Chondrocyte (in vitro differentiated cells): ENCODE results near the gene COL20A1. TPM values are rescaled to one million over a fixed set of nuclear protein-coding genes. Genes with fewer than 3 reads are reported as not detected.

Experiments
- DNase-seq: peaks from one replicate; pipeline ENCODE4 v3.0.0; 2021; ENCODE audit warnings: mixed read lengths, low spot score
- H3K27ac Mint-ChIP-seq: one replicate; pipeline ENCODE4 v1.8.0; 2021; ENCODE audit warnings: mild to moderate bottlenecking, moderate library complexity, mixed read lengths; ENCODE audit not compliant: unreplicated experiment
- H3K27me3 Mint-ChIP-seq: 2 replicates; pipeline ENCODE4 v1.8.0; 2021; ENCODE audit warnings: low read depth, mixed read lengths
- H3K36me3 Mint-ChIP-seq: 2 replicates; pipeline ENCODE4 v1.8.0; 2021; ENCODE audit warnings: low read depth, mixed read lengths
- H3K4me1 Mint-ChIP-seq: 2 replicates; pipeline ENCODE4 v1.8.0; 2021; ENCODE audit warnings: low read depth, mild to moderate bottlenecking, mixed read lengths
- H3K4me3 Mint-ChIP-seq: one replicate; pipeline ENCODE4 v1.8.0; 2021; ENCODE audit warnings: mild to moderate bottlenecking, moderate library complexity, mixed read lengths; ENCODE audit not compliant: unreplicated experiment
- H3K9me3 Mint-ChIP-seq: 2 replicates; pipeline ENCODE4 v1.8.0; 2021; ENCODE audit warnings: low read depth, mixed read lengths
- CTCF ChIP-seq: fragments of 200-600 bp; sonication (generic); IDR thresholded peaks from 2 replicates; pipeline ENCODE4 v1.5.0; 2021; ENCODE audit warnings: antibody characterized with exemption, mild to moderate bottlenecking, moderate library complexity
- total RNA-seq: library from RNA; stranded (reverse); gene quantifications from 3 replicates; pipeline ENCODE4 v1.2.1, GENCODE V29; 2021

COL20A1 gene
- total RNA-seq, 1 donor from 2014 or later = not detected

DNA sequence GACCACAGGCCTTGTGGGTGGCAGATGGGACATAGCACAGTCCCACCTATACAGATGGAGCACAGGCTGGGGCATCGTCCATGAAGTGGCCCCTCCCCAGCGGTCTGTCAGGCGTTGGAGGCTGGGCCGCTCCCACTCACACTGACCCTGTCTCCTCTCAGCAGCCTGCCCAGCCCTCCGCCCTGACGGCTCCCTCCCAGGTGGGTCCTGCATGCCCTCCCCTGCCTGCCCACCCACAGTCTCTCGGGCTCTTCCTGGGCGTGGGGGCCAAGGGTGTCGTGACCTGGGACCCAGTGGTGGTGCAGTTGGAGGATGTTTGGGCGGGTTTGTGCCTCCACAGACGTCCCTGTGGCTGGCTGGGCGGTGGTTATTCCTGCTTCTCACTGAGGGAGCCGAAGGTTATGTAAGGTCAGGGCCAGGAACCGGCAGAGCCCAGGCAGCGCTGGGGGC is 22.3 kb downstream of the COL20A1 start:
- no peak overlapping the region for H3K27ac Mint-ChIP-seq
- H3K9me3 Mint-ChIP-seq = no peaks in the 10 kb centered on the region
- no peaks in the 10 kb centered on the region for H3K36me3 Mint-ChIP-seq
- no peak overlapping the region for H3K4me3 Mint-ChIP-seq
- no peak for TF ChIP-seq CTCF
- H3K27me3 Mint-ChIP-seq = no peaks in the 10 kb centered on the region
- H3K4me1 Mint-ChIP-seq = no peaks in the 10 kb centered on the region
- DNase-seq = peak; percentile 81

DNA sequence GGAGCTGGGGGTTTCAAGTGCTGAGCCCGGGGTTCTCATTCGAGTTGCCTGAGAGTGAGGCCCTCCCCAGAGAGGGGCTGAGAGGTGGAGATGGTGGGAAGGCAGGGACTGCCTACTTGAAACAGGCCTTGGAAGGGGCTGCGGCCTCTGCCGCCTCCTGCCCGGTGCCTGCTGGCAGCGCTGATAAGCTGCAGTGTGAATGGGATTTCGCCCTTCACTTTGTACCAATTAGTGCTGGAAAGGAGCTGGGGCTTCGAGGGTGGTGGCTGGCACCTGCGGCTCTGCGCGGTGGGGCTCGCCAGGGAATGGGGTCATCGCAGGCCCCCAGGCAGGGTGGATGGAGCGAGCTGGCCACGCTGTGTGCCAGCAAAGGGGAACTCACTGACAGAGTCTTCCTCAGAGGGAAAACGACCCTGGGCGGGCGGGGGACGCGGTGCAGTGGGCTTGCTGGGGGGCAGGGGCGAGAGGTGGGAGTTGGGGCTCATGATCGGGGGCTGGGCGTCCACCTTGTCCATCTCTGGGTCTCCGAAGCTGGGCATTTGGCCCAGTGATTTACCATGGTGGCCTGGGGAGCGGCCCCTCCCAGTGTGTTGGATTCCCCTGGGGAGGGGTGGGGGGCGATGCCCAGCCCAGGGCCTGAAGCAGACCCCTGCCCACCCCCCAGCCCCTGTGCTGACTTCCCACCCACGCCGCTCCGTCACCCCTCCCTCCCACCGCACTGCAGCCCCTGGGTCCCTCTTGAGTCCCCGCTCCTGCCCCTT is 22.9 kb downstream of the COL20A1 start:
- H3K27ac Mint-ChIP-seq = no peak overlapping the region
- peak; percentile 59 for DNase-seq
- H3K4me3 Mint-ChIP-seq = no peak overlapping the region
- H3K4me1 Mint-ChIP-seq = no peaks in the 10 kb centered on the region
- H3K9me3 Mint-ChIP-seq = no peaks in the 10 kb centered on the region
- no peak for TF ChIP-seq CTCF
- H3K36me3 Mint-ChIP-seq = no peaks in the 10 kb centered on the region
- no peaks in the 10 kb centered on the region for H3K27me3 Mint-ChIP-seq

DNA sequence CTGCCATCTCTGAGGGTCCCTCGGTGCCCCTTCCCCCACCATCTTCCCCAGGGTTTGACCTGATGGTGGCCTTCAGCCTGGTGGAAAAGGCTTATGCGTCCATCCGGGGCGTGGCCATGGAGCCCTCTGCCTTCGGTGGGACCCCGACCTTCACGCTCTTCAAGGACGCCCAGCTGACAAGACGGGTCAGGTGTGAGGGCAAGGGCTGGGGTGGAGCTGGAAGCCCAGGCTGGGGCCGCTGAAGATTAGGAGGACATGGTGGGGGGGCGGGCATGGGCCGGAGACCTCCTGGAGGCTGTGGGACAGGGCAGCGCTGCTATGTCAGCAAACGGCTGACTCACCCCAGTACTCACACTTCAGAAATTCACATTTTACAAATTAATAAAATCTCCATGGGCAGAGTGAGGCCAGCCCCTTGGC is 23.5 kb downstream of the COL20A1 start:
- Mint-ChIP-seq H3K27ac (no peak overlapping the region), H3K9me3 (no peaks in the 10 kb centered on the region), H3K4me3 (no peak overlapping the region), H3K4me1 (no peaks in the 10 kb centered on the region), H3K27me3 (no peaks in the 10 kb centered on the region), H3K36me3 (no peaks in the 10 kb centered on the region)
- no peak for TF ChIP-seq CTCF
- DNase-seq = peak; percentile 56

DNA sequence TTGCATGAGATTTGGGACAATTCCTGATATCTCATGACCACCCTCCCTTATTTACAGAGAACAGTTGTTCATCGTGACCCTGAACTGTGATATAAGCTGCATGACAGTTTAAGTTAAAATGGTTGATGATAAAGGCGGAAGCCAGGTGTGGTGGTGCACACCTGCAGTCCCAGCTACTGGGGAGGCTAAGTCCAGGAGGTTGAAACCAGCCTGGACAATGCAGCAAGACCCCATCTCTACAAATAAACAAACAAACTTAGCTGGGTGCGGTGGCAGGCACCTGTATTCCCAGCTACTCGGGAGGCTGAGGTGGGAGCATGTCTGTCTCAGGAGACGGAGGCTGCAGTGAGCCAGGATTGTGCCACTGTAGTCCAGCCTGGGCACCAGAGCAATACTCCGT is 24.1 kb downstream of the COL20A1 start:
- H3K36me3 Mint-ChIP-seq = no peaks in the 10 kb centered on the region
- no peaks in the 10 kb centered on the region for H3K9me3 Mint-ChIP-seq
- no peak for TF ChIP-seq CTCF
- no peaks in the 10 kb centered on the region for H3K4me1 Mint-ChIP-seq
- no peak overlapping the region for H3K4me3 Mint-ChIP-seq
- no peak overlapping the region for H3K27ac Mint-ChIP-seq
- DNase-seq = no peak
- no peaks in the 10 kb centered on the region for H3K27me3 Mint-ChIP-seq

DNA sequence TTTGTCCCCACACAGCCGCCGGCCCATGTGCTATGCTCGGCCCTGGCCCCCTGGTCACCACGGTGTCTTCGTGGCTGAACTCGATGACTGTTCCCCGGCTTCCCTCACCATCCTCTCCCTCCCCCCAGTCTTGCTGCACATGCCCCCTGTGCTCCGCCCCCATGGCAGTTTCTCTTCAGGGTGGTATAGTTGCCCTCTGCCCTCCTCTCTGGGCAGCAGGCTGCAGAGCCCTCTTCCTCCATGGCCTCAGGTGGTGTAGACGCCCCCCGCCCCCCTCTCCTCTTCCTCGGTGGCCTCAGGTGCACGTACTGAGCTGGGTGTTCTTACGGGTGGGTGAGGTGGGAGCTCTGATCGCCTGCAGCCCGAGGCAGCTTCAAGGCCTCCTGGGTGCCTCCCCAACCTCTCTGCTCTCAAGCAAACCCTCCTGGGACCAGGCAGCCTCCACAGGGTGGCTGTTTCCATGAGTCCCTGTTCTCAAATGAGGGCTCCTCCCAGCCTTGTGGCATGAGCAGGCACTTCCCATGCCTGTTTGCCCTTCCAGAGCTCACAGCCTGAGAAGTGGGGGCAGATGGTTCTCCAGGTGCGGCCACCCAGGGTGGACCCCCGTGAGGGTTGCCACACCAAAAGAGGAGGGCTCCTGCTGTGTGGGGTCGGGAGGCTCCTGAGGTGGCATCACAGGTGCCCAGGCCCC is 24.8 kb downstream of the COL20A1 start:
- Mint-ChIP-seq H3K4me1 (no peaks in the 10 kb centered on the region), H3K36me3 (no peaks in the 10 kb centered on the region), H3K27me3 (no peaks in the 10 kb centered on the region), H3K4me3 (no peak overlapping the region), H3K9me3 (no peaks in the 10 kb centered on the region), H3K27ac (no peak overlapping the region)
- TF ChIP-seq CTCF = no peak
- peak; percentile 77 for DNase-seq
